Tongue (tissue), 2 donors: Measurements from ENCODE around the gene TIMP2. TPM values are rescaled to one million over a fixed set of nuclear protein-coding genes. Genes with fewer than 3 reads are reported as not detected.
"Not testable (repeated sequence)": the region's sequence is repeated elsewhere in the genome, so short reads cannot be mapped to it uniquely, and the experiment has no call there.

ENCODE experiments used
- DNase-seq: peaks from one replicate; pipeline ENCODE4 v3.0.0-alpha.2; 2015
- total RNA-seq: library from RNA; depleted of rRNA; stranded (reverse); fragments of >200 nt; gene quantifications from one replicate; pipeline ENCODE4 v1.2.3, GENCODE V29; 2014

TIMP2 gene
- total RNA-seq, 1 donor from 2014 or later, result 93.3 TPM

- no peak for DNase-seq
Measured at GRCh38 chr17:78954684-78955083, 29.5 kb upstream of the TIMP2 start.

- DNase-seq, result peak; percentile 58
Measured at GRCh38 chr17:78953356-78954350, 28.5 kb upstream of the TIMP2 start.

DNA sequence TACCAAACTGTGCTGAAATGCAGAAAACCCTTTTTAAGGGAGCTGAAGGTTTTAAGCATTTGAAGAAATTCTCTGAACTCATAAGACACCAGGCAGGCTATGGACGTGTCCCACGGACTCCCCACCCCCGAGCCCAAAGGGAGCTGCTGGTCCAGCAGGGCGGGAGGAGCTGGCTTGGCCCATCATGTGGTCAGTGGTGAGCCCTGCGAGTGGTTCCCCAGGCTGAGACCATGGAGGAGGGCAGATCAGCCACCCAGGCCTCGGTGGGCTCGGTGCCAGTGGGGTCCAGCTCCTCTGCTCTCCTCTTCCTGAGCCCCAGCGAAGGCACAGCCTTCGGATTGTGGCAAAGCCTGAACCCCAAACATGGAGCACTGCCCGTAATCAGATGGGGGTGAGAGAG lies 27.5 kb upstream of the TIMP2 start:
- no peak for DNase-seq

DNA sequence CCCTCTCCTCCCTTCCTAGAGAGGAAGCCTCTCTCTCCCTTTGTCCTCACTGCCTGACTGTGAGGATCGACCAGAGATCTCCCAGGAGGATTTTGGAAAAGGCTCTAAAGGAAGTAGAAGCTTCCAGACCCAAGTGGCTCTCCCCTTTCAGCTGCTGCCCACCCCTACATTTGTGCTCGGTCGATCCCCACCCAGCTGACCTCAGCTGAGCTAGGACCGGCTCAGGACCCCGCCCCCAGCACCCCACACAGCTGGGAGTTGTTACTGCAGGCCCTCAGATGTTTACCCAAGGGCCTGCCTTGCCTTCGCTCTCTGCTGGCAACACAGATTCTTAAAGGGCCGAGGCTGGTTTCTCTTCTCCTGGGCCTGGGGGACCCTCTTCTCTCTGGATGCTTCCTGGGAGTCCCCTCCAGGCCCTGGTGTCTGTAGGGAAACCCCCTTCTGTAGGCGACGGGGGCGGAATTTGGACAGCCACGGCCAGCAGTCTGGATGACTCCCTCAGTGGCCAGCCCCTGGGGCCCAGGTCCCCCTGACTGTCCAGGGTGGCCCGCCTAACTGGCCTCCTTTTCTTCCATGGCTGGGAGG lies 26.9 kb upstream of the TIMP2 start:
- DNase-seq, result no peak

- DNase-seq, result no peak
Measured at GRCh38 chr17:78950870-78951269, 25.7 kb upstream of the TIMP2 start.

GRCh38 chr17:78947235-78948149 lies 22.3 kb upstream of the TIMP2 start:
- no peak for DNase-seq

DNA sequence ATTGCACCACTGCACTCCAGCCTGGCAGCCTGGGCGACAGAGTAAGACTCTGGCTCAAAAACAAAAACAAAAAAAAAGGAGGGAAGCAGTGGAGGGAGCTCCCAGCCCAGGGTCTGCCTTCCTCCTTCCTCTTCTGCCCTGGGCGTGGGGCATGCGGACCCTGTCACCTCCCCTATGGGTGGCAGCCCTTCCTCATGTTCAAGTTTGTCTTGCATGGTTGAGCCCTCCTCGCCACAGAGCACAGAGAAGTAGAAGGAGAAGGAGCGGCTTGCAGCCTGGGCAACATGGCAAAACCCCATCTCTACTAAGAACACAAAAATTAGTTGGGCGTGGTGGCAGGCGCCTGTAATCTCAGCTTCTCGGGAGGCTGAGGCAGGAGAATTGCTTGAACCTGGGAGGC lies 21.4 kb upstream of the TIMP2 start:
- no peak for DNase-seq

GRCh38 chr17:78946131-78946530 lies 20.9 kb upstream of the TIMP2 start:
- no peak for DNase-seq

GRCh38 chr17:78945455-78945854 lies 20.3 kb upstream of the TIMP2 start:
- DNase-seq, result not testable (repeated sequence)

GRCh38 chr17:78944956-78945355 lies 19.8 kb upstream of the TIMP2 start:
- DNase-seq, result no peak

DNA sequence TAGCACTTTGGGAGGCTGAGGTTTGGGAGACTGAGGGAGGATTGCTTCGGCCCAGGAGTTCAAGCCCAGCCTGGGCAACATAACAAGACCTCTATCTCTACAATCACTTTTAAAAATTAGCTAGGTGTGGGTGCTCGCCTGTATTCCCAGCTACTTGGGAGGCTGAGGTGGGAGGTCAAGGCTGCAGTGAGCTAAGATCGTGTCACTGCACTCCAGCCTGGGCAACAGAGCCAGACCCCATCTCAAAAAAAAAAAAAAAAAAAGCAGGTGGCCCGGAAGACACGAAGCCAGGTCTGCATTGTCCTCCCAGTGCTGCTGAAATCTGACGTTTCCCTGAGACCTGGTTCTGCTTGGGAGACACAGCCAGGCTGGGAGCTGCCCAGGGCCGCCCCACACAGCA lies 18.8 kb upstream of the TIMP2 start:
- no peak for DNase-seq

DNA sequence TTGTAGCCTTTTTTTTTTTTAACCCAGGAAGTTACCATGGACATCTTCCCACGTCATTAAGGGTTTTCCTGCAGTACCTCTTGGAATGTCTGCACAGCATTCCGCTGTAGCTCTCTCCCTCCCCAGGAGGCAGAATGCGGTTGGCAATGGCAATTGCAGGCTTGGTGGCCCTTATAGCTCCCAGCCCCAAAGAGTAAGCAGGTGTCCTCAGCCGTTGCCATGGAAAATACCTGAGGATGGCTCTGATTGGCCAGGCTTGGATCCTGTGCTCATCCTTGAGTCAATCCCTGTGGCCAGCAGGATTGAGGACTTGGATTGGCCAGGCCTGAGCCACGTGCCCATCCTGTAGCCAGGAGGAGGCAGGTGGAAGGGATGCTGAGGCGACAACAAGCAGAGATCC lies 15.5 kb upstream of the TIMP2 start:
- DNase-seq, result no peak

DNA sequence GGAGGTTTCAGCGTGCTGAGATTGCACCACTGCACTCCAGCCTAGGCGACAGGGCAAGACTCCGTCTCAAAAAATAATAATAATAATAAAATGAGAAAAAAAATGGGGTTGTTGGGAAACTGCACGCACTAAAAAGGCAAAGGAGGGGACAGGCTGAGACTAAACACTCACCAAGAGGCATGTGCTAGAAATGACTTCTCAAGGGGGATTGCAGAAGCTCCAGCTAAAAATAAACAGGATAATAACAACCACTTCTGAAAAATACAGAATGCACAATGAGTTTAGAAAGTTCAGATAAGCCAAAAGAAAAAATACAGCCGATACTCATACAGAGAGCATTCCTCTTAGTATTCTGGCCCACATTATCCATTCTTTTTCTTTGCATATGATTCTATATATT lies 15.1 kb upstream of the TIMP2 start:
- DNase-seq, result no peak

- DNase-seq, result peak; percentile 32
Measured at GRCh38 chr17:78939615-78940014, 14.4 kb upstream of the TIMP2 start.

DNA sequence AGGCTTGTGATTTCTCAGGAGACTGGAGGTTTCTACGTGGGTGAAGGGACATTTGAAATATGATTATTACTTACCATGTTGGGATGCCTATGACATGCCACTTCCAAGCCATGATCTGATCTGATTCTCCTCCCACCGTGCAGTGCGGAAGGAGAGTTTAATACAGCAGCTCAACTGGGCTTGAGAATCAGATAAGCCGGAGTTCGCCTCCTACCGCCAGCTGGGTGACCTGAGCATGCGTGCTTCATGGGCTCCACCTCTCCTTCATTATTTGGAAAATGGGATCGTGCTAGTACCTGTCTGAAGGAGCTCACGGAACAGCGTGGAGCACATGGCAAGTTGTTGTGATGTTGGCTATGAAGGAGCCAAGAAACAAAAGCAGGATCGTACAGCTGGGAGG lies 12.4 kb upstream of the TIMP2 start:
- DNase-seq, result peak; percentile 30

DNA sequence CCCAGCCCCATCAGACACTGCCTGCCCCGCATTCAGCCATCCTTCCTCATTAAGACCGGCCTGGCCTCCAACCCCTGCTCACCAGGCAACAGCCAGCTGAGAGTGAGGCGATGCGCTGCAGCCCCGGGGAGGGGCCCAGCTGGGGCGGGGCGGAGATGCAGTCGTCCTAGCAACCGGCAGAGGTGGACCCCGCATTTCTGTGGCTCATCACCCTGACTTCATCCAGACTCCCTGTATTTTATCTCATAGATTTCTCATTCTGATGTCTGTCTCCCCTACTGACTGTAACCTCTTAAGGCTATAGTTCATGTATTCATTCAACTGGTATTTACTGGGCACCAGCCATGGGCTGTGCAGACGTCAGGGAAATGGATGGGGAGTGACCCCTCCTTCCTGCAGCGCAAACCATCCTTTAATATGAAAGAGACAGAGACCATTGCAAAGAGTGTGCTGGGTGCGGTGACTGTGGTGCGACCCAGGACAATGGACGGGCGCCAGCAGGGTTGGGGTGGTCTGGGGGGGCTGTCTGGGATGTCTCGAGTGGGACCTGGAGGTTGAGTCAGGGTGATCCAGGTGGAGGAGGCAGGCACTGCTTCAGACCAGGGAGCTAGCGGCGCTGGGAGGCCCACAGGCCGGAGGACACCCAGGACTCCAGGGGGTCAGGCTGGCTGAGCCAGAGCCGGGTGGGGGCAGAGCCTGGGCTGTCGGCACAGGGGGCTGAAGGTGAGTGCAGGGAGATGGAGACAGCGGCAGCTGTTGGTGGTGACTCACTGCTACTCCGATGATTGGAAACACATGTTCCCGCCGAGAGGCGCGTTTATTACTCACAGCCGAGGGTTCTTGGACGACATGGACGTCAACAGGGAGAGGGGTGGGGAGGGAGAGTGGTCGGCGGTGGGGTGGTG lies 10.5 kb upstream of the TIMP2 start:
- DNase-seq, result peak; percentile 94

- DNase-seq, result peak; percentile 43
Measured at GRCh38 chr17:78934681-78935418, 9.7 kb upstream of the TIMP2 start.

DNA sequence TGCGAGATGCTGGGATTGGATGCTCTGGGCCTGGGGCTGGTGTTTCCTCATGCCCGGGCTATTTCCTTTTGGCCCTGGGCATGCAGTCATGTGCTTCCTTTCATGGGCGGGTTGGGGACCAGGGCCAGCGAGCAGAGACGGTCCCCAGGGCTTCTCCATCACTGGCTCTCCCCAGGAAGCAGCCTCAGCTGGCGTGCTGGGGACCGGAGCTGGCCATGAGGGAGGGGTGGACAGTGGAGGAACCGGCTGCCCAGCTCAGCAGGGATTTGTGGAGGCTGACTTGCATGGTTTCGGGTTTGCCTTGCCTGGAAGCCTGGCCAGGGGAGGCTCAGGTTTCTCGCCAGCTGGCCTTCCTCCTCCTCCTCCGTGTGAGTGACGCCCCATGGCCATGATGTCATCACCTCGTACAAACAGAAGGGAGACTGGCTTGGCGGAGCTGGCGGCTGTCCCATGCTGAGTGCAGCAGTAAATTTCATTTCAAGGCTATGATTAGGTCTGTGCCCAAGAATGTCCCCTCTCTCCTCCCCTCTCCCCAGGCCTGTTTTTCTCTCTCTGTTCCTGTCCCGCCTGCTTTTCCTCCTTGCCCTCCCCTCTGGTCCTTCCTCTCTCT lies 8.9 kb upstream of the TIMP2 start:
- peak; percentile 99 for DNase-seq

DNA sequence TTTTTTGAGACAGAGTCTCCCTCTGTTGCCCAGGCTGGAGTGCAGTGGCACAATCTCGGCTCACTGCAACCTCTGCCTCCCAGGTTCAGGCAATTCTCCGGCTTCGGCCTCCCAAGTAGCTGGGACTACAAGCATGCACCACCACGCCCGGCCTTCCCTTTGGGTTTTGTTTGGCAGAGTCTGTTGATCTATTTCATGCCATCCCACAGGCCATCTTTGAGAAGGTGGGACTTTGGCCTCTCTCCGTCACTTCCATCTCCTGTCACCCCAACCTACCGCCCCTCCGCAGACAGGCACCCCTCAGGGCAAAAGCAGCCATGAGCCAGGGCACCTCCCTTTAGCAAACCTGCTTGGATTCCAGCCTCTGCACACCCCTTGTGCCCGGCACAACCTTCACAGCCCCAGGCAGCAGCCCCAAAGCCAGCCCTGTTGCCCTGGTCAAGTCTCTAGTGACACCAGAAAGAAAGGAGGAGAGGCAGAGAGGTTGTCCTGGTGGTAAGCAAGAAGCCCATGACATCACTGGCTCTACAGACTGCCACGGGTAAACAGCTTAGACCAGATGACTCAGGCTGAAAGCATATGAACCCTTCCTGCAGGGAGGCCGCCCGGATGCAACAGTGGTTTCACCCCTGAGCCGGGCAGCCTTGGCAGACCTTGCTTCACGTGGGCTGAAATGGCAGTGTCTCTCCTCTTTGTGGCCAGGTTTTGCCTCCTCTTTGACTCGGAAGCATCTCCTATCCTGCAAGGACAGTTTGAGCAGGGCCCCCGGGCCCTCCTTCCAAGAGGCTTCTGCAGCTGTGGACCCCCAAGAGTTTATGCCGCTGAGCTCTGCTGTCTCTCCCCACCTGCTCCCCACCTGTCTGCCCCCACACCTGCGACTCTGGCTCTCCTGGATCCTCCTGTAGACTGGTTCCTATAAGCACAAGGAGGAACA lies 8.1 kb upstream of the TIMP2 start:
- peak; percentile 51 for DNase-seq
